ENCODE data around the gene TTC36.

- TF ChIP-seq, protein P1, sequence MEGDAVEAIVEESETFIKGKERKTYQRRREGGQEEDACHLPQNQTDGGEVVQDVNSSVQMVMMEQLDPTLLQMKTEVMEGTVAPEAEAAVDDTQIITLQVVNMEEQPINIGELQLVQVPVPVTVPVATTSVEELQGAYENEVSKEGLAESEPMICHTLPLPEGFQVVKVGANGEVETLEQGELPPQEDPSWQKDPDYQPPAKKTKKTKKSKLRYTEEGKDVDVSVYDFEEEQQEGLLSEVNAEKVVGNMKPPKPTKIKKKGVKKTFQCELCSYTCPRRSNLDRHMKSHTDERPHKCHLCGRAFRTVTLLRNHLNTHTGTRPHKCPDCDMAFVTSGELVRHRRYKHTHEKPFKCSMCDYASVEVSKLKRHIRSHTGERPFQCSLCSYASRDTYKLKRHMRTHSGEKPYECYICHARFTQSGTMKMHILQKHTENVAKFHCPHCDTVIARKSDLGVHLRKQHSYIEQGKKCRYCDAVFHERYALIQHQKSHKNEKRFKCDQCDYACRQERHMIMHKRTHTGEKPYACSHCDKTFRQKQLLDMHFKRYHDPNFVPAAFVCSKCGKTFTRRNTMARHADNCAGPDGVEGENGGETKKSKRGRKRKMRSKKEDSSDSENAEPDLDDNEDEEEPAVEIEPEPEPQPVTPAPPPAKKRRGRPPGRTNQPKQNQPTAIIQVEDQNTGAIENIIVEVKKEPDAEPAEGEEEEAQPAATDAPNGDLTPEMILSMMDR (conservative IDR thresholded peaks at IDR 0.05; ENCODE audit: low read depth in 2 of 2): no peak
- TF ChIP-seq EZH2phosphoT487 (IDR thresholded peaks at IDR 0.05; ENCODE audit: unreplicated experiment) (no peak), EZH2 (IDR thresholded peaks at IDR 0.05; ENCODE audit: low read depth, unreplicated experiment) (no peak)
- TF ChIP-seq, protein P2, sequence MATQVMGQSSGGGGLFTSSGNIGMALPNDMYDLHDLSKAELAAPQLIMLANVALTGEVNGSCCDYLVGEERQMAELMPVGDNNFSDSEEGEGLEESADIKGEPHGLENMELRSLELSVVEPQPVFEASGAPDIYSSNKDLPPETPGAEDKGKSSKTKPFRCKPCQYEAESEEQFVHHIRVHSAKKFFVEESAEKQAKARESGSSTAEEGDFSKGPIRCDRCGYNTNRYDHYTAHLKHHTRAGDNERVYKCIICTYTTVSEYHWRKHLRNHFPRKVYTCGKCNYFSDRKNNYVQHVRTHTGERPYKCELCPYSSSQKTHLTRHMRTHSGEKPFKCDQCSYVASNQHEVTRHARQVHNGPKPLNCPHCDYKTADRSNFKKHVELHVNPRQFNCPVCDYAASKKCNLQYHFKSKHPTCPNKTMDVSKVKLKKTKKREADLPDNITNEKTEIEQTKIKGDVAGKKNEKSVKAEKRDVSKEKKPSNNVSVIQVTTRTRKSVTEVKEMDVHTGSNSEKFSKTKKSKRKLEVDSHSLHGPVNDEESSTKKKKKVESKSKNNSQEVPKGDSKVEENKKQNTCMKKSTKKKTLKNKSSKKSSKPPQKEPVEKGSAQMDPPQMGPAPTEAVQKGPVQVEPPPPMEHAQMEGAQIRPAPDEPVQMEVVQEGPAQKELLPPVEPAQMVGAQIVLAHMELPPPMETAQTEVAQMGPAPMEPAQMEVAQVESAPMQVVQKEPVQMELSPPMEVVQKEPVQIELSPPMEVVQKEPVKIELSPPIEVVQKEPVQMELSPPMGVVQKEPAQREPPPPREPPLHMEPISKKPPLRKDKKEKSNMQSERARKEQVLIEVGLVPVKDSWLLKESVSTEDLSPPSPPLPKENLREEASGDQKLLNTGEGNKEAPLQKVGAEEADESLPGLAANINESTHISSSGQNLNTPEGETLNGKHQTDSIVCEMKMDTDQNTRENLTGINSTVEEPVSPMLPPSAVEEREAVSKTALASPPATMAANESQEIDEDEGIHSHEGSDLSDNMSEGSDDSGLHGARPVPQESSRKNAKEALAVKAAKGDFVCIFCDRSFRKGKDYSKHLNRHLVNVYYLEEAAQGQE (IDR thresholded peaks at IDR 0.05; ENCODE audit: unreplicated experiment): no peak
These were observed 29.4 kb upstream of the TTC36 start for GRCh38 chr11:118497831-118498230.

Measured in GM23338 (cell line).